SK-N-MC (cell line): ENCODE measurements around the gene FHIT.

Experiments used
- DNase-seq: peaks from one replicate; pipeline ENCODE4 v3.0.0-alpha.2; 2011; ENCODE audit warnings: low read depth, low spot score
- H3K27ac ChIP-seq: fragments of 200-600 bp; sonication (generic); 2 replicates; pipeline ENCODE4 v1.5.1; 2016; ENCODE audit warnings: mixed run types
- H3K36me3 ChIP-seq: fragments of 200-600 bp; sonication (generic); 2 replicates; pipeline ENCODE4 v1.6.1; 2017; ENCODE audit warnings: antibody characterized with exemption, low read length, mixed read lengths; ENCODE audit not compliant: insufficient read depth
- H3K4me3 ChIP-seq: fragments of 200-600 bp; sonication (generic); 2 replicates; pipeline ENCODE4 v1.5.1; 2016
- H3K9ac ChIP-seq: fragments of 200-600 bp; sonication (generic); 2 replicates; pipeline ENCODE4 v1.8.0; 2017; ENCODE audit warnings: mixed run types, mixed read lengths; ENCODE audit not compliant: insufficient read length
- H3K9me3 ChIP-seq: fragments of 200-600 bp; sonication (generic); 2 replicates; pipeline ENCODE4 v1.6.1; 2017; ENCODE audit warnings: low read depth, mild to moderate bottlenecking, antibody characterized with exemption, low read length, moderate library complexity, mixed read lengths
- EZH2 ChIP-seq: fragments of 200-600 bp; sonication (generic); IDR thresholded peaks from one replicate; pipeline ENCODE4 v1.6.1; 2017; ENCODE audit warnings: antibody characterized with exemption
- FOXP2 ChIP-seq: optimal IDR thresholded peaks from 2 replicates; pipeline ENCODE3; 2011; ENCODE audit warnings: mild to moderate bottlenecking, moderate library complexity; ENCODE audit not compliant: insufficient read depth; ENCODE audit errors: extremely low read length, control extremely low read depth
- POLR2AphosphoS5 ChIP-seq: IDR thresholded peaks from 2 replicates; pipeline ENCODE4 v1.6.1; 2012; ENCODE audit warnings: mild to moderate bottlenecking, low read depth, low read length, borderline replicate concordance

The FHIT gene

DNA sequence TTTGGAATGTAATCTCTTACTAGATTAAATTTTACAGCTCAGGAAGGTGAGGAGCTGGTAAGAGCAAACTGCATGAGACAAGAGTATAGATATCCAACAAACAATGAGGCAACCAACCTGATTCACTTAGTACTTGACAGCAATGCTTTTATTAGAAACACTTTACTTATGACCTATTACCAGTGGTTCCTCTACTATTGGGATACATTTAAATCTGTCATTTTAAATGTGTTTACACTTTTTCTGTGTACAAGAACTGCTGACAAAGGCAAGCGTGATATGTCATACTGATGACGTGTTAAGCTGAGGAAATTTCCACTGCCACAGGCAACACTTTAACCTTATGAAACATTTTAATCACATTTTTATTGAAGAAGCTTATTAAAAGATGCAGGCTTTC is 1043.3 kb downstream of the FHIT start:
- Histone ChIP-seq H3K9ac (no peak overlapping the region), H3K4me3 (no peak overlapping the region), H3K27ac (no peak overlapping the region), H3K9me3 (no peaks in the 10 kb centered on the region), H3K36me3 (no peaks in the 10 kb centered on the region)
- TF ChIP-seq POLR2AphosphoS5: no peak
- no peak for TF ChIP-seq FOXP2
- no peak for TF ChIP-seq EZH2
- no peak for DNase-seq

DNA sequence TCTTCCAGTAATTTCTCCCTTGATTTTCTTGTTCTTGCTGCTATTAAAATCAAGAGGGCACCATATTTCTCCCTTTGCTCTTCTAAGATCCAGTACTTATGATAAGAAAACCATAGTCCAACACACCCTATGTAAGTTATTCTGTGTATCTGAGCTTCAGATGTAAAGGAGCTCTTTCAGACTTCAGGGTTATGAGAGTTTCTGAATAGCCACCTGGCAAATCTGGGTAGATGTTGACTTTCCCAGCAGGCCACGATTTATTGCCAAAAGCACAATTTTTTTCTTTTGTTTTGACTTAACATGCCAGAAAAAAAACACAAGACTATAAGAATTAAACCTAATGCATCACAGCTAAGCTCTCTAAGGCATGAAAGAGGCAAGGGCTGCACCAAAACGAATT is 1045.0 kb downstream of the FHIT start:
- DNase-seq: no peak
- H3K9ac ChIP-seq: no peak overlapping the region
- TF ChIP-seq POLR2AphosphoS5 (no peak), FOXP2 (no peak), EZH2 (no peak)
- H3K27ac ChIP-seq: no peak overlapping the region
- no peak overlapping the region for H3K4me3 ChIP-seq
- H3K36me3 ChIP-seq: no peaks in the 10 kb centered on the region
- H3K9me3 ChIP-seq: no peaks in the 10 kb centered on the region

DNA sequence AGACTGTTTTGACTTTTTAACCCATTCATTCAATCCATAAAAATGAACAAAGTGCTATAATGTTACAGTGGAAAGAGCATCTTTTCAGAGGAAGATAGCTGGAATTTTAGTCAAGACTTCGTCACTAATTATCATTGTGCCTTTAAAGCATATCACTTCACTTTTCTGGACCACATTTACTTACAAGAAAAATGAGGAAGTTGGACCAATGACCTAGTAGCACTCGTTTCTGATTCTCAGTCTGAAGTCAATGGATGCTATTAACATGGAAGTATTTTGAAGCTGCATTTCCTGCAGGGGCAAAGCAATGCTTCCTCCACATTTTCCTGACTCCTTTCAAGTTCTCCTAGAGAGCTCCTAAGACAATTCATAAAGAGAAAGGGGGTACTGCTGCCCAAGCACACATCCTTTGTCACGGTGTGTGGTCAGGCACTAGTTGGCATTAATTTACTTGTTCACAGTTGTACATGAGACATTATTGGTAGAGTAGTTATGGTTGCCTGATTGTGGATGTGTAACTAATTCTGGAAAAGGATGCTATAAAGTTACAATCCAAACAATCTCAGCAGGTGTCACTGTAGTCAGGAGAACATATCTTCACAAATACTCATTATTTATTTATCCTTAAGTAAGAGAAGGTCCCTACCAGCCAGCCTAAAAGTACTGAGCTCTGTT is 1049.1 kb downstream of the FHIT start:
- no peak for TF ChIP-seq POLR2AphosphoS5
- TF ChIP-seq FOXP2: no peak
- no peak for TF ChIP-seq EZH2
- no peak overlapping the region for H3K27ac ChIP-seq
- H3K9ac ChIP-seq: no peak overlapping the region
- DNase-seq: no peak
- no peaks in the 10 kb centered on the region for H3K36me3 ChIP-seq
- H3K4me3 ChIP-seq: no peak overlapping the region
- no peaks in the 10 kb centered on the region for H3K9me3 ChIP-seq

DNA sequence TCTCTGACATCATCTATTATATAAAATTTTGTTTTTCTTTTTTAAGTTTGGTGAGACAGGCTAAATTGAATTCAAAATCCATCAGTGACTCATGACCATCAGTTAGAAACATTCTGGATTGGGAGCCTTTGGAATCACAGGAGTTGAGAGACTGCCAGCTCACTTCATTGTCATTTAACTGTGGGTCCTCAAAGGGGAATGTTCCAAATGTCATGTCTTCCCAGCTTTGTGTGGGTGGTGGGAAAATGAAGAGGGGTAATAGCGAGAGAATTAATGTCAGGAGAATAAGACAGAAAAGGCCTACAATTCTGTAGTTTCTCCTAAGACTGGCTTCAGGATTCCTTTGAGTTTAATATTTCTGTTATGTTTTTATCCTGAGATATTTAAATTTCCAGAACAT is 1051.9 kb downstream of the FHIT start:
- Histone ChIP-seq H3K4me3 (no peak overlapping the region), H3K9me3 (no peaks in the 10 kb centered on the region), H3K9ac (no peak overlapping the region), H3K36me3 (no peaks in the 10 kb centered on the region), H3K27ac (no peak overlapping the region)
- DNase-seq: no peak
- TF ChIP-seq POLR2AphosphoS5 (no peak), FOXP2 (no peak), EZH2 (no peak)

DNA sequence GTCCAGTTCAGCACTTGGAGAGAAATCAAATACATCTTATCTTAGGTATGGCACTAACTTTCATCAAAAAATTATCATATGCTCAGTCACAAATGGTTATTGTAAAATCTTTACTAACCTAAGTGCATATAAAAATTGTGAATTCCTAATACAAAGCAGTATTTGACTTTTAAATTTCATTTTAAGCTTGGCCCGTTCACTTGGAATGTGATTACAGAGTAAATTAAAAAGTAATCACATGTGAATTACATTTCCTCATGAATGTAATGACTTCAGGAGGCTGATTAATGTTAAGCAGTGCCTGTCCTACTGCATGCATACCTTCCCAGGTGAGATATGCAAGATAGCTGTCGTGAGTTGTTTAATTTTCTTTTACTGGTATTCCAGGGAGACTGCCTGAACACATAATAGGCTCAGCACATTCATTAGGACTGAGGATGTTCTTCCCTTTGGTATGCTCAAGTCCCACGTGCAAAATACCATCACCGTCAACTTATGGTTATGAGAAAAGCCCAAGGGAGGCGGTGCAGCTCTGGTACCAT is 1053.0 kb downstream of the FHIT start:
- no peak for DNase-seq
- no peak overlapping the region for H3K27ac ChIP-seq
- H3K36me3 ChIP-seq: no peaks in the 10 kb centered on the region
- H3K9ac ChIP-seq: no peak overlapping the region
- no peaks in the 10 kb centered on the region for H3K9me3 ChIP-seq
- H3K4me3 ChIP-seq: no peak overlapping the region
- TF ChIP-seq EZH2: no peak
- no peak for TF ChIP-seq FOXP2
- no peak for TF ChIP-seq POLR2AphosphoS5

DNA sequence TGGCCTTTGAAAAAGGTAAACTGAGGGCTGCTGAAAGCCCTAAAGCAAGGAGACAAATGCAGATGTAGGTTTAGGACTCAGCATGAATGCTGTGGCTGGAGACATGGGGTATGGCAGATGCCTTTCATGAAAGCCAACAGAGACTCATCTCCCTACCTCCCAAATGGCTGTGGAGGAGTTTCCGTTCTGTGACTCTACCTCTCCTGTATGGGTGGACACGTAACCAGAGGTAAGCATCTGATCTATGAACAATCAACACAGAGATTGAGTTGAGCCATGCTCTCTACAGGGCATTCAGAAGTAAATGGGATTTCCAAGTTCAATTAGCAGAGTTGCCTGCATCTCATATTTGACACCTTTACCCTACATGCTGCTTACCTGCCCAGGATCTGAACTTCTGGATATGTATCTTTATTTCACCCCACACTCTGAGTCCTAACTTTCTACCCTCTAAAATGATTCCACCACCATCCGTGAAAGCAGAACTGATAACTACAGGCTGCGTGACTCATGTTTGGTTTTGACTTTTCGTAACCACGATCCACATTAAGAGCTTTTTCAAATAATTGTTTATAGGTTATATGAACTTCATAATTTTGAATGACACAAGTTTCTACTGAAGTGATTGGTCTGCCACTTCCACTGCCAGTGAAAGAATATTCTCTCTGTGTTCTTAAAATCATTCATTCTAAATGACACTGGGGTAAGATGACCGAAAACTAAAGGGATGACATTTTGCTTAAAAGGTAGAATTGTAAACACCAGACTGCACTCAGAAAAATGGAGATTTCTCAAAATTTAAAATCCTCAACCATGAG is 1058.7 kb downstream of the FHIT start:
- TF ChIP-seq FOXP2 (no peak), POLR2AphosphoS5 (no peak), EZH2 (no peak)
- Histone ChIP-seq H3K4me3 (no peak overlapping the region), H3K27ac (no peak overlapping the region), H3K9me3 (no peaks in the 10 kb centered on the region), H3K9ac (no peak overlapping the region), H3K36me3 (no peaks in the 10 kb centered on the region)
- no peak for DNase-seq

DNA sequence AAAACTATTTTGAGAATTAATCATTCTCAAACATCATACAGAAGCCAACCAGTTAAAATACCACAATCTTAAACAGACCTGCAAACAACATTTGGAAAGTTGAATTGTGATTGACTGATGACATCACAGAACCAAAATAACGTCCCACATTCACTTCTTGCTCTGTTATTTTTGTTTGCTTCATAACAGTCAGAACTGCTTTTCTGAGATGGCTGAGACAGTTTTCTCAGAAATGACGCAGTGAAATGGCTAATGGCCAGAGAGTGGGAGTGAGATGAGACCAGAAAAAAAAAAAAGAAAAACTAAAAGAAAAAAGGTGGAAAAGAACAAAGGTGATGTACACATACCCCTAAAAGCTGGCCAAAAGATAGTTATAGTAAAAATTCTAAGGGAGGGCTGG is 1061.2 kb downstream of the FHIT start:
- no peak overlapping the region for H3K27ac ChIP-seq
- H3K36me3 ChIP-seq: no peaks in the 10 kb centered on the region
- no peak overlapping the region for H3K9ac ChIP-seq
- no peak for DNase-seq
- no peaks in the 10 kb centered on the region for H3K9me3 ChIP-seq
- no peak overlapping the region for H3K4me3 ChIP-seq
- TF ChIP-seq POLR2AphosphoS5: no peak
- no peak for TF ChIP-seq FOXP2
- TF ChIP-seq EZH2: no peak

DNA sequence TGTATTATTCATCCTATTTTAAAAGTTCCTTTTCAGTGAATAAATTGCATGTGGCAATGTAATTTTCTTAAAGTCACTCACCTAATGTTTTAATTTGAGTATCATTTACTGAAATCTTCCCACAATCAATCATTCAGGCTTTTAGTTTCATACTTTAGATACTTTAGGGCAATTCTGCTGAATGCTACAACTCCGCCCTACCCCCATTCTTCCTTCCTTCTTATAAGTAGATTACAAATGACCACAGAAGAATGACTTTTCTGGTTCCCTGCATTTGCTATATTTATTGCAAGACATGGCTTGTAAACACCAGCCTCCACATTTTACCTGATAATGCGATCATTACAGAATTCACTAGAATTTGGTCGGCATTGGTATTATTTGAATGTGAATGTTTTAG is 1061.9 kb downstream of the FHIT start:
- H3K9me3 ChIP-seq: no peaks in the 10 kb centered on the region
- TF ChIP-seq FOXP2: no peak
- no peak for TF ChIP-seq EZH2
- no peak for TF ChIP-seq POLR2AphosphoS5
- no peak for DNase-seq
- no peak overlapping the region for H3K27ac ChIP-seq
- H3K4me3 ChIP-seq: no peak overlapping the region
- H3K9ac ChIP-seq: no peak overlapping the region
- no peaks in the 10 kb centered on the region for H3K36me3 ChIP-seq
